Liver (tissue), 9 donors: ENCODE data around the gene ENDOU. TPM values are rescaled to one million over a fixed set of nuclear protein-coding genes. Genes with fewer than 3 reads are reported as not detected.

Experiments used
- DNase-seq: peaks from one replicate; pipeline ENCODE4 v3.0.0-alpha.2; 2017; ENCODE audit warnings: low spot score
- H3K27ac ChIP-seq, 2 donors: one replicate each; pipeline ENCODE4 v1.7.0; 2013; ENCODE audit warnings: inconsistent platforms in 2 of 2, low read length in 2 of 2, control low read depth in 1 of 2, low read depth in 1 of 2, mild to moderate bottlenecking in 1 of 2
- H3K27me3 ChIP-seq, 4 donors: one replicate each; pipeline versions ENCODE4 v1.6.1 to v1.7.0; 2013; ENCODE audit warnings: low read length in 3 of 4, inconsistent platforms in 1 of 4, mild to moderate bottlenecking in 1 of 4, moderate library complexity in 1 of 4; ENCODE audit not compliant: control insufficient read depth in 4 of 4, insufficient read depth in 4 of 4
- H3K36me3 ChIP-seq, 4 donors: one replicate each; pipeline versions ENCODE4 v1.6.1 to v1.7.0; 2013; ENCODE audit warnings: low read length in 3 of 4, mild to moderate bottlenecking in 3 of 4, low read depth in 1 of 4, moderate library complexity in 1 of 4; ENCODE audit not compliant: control insufficient read depth in 4 of 4, insufficient read depth in 3 of 4
- H3K4me1 ChIP-seq, 4 donors: one replicate each; pipeline versions ENCODE4 v1.6.1 to v1.7.0; 2013; ENCODE audit warnings: low read length in 3 of 4, mild to moderate bottlenecking in 3 of 4, moderate library complexity in 1 of 4; ENCODE audit not compliant: control insufficient read depth in 4 of 4, insufficient read depth in 4 of 4
- H3K4me3 ChIP-seq, 3 donors: one replicate each; pipeline versions ENCODE4 v1.6.1 to v1.7.0; 2013; ENCODE audit warnings: low read length in 3 of 3, control low read depth in 1 of 3, low read depth in 1 of 3, mild to moderate bottlenecking in 1 of 3
- H3K9ac ChIP-seq, 2 donors: one replicate each; pipeline ENCODE4 v1.7.0; 2013; ENCODE audit warnings: low read length in 2 of 2, mild to moderate bottlenecking in 2 of 2, moderate library complexity in 2 of 2, control low read depth in 1 of 2, low read depth in 1 of 2
- H3K9me3 ChIP-seq, 4 donors: one replicate each; pipeline versions ENCODE4 v1.6.1 to v1.7.0; 2013; ENCODE audit warnings: low read length in 3 of 4; ENCODE audit not compliant: control insufficient read depth in 4 of 4
- ATF3 ChIP-seq: IDR thresholded peaks from 2 replicates; pipeline ENCODE4 v1.6.1; 2016; ENCODE audit warnings: antibody characterized with exemption
- EGR1 ChIP-seq, 2 donors: IDR thresholded peaks; 2 replicates each; pipeline ENCODE4 v1.6.1; 2016 to 2018; ENCODE audit warnings: antibody characterized with exemption in 2 of 2, low read depth in 2 of 2
- FOXA1 ChIP-seq: IDR thresholded peaks from 2 replicates; pipeline ENCODE4 v1.6.1; 2016; ENCODE audit warnings: antibody characterized with exemption
- HNF4A ChIP-seq, 2 donors: conservative IDR thresholded peaks; 2 replicates each; pipeline ENCODE4 v1.6.1; 2016; ENCODE audit warnings: antibody characterized with exemption in 2 of 2, mild to moderate bottlenecking in 2 of 2
- HNF4G ChIP-seq: IDR thresholded peaks from 2 replicates; pipeline ENCODE4 v1.6.1; 2016; ENCODE audit warnings: antibody characterized with exemption
- NR2F2 ChIP-seq: IDR thresholded peaks from 2 replicates; pipeline ENCODE4 v1.6.1; 2016; ENCODE audit warnings: antibody characterized with exemption
- RAD21 ChIP-seq, 2 donors: IDR thresholded peaks; 2 replicates each; pipeline ENCODE4 v1.6.1; 2016; ENCODE audit warnings: antibody characterized with exemption in 2 of 2, mild to moderate bottlenecking in 2 of 2
- REST ChIP-seq: IDR thresholded peaks from 2 replicates; pipeline ENCODE4 v1.6.1; 2016; ENCODE audit warnings: antibody characterized with exemption, mild to moderate bottlenecking
- RXRA ChIP-seq, 2 donors: IDR thresholded peaks; 2 replicates each; pipeline ENCODE4 v1.6.1; 2017 to 2018; ENCODE audit warnings: antibody characterized with exemption in 2 of 2, mild to moderate bottlenecking in 1 of 2
- SP1 ChIP-seq: IDR thresholded peaks from 2 replicates; pipeline ENCODE4 v1.6.1; 2018; ENCODE audit warnings: antibody characterized with exemption, mild to moderate bottlenecking
- YY1 ChIP-seq: IDR thresholded peaks from 2 replicates; pipeline ENCODE4 v1.6.1; 2016; ENCODE audit warnings: antibody characterized with exemption, mild to moderate bottlenecking
- ZBTB33 ChIP-seq: IDR thresholded peaks from 2 replicates; pipeline ENCODE4 v1.6.1; 2016; ENCODE audit warnings: antibody characterized with exemption
- WGBS: extraction: QIAGEN DNeasy Blood & Tissue Kit; methylation state at CpG from one replicate; pipeline ENCODE4 v1.1.7; 2013; 5-methylcytosine and 5-hydroxymethylcytosine counted together
- polyA plus RNA-seq, 2 donors: library from polyadenylated mRNA; stranded (reverse) in 1 of 2; unstranded in 1 of 2; fragments of 200-250 nt in 1 of 2; fragments of >200 nt in 1 of 2; fragmentation: Nextera tagmentation in 1 of 2; extraction: Ambion mirVana in 1 of 2; gene quantifications; one replicate each; pipeline versions ENCODE4 v1.2.1 to v1.2.3, GENCODE V29; 2013 to 2015
- total RNA-seq, 2 donors: library from RNA; depleted of rRNA; stranded (reverse); fragments of >200 nt; gene quantifications; one replicate each; pipeline ENCODE4 v1.2.3, GENCODE V29; 2014
- TF ChIP-seq, protein P1 (sequence below): fragments of 150-350 bp; IDR thresholded peaks from 2 replicates; pipeline ENCODE4 v1.5.1; 2017; ENCODE audit warnings: improper control_type of control experiment, low read depth, low read length; ENCODE audit not compliant: missing input control
- donor health status: healthy.
- donor health status: healthy.
- donor health status: healthy.
- donor health status: healthy.
- donor health status: healthy.

ENDOU gene
- total and polyA plus RNA-seq, 4 donors: 0.25 TPM; not detected in 3

DNA sequence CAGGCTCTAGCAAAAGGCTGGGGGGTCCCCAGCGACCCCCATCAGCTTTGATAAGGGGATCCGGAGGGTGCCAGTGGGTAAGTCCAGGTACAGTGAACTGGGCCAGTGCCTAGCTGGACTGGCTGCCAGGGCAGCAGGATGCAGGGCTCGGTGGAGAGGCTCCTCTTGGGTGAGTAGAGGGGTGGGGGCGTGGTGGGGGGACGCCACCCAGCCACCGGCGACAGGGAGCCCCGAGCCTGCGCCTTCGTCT is 33.2 kb upstream of the ENDOU start:
- Histone ChIP-seq H3K4me1 (peaks cover 0 to 18% (median 9%) of the 10 kb centered on the region in 4 donors), H3K27me3 (no peaks in the 10 kb centered on the region), H3K4me3 (peak overlapping the region in 2 of 3 donors; percentile 66 to 75), H3K9me3 (no peaks in the 10 kb centered on the region), H3K27ac (peak overlapping the region; percentile 35 to 47), H3K36me3 (no peaks in the 10 kb centered on the region), H3K9ac (no peak overlapping the region)
- TF ChIP-seq HNF4A (conservative IDR thresholded peaks at IDR 0.05): no peak
- TF ChIP-seq RAD21 (IDR thresholded peaks at IDR 0.05): no peak
- no peak for TF ChIP-seq NR2F2
- DNase-seq: no peak
- WGBS: 9% methylated on average over 10 of the region's 10 CpGs

DNA sequence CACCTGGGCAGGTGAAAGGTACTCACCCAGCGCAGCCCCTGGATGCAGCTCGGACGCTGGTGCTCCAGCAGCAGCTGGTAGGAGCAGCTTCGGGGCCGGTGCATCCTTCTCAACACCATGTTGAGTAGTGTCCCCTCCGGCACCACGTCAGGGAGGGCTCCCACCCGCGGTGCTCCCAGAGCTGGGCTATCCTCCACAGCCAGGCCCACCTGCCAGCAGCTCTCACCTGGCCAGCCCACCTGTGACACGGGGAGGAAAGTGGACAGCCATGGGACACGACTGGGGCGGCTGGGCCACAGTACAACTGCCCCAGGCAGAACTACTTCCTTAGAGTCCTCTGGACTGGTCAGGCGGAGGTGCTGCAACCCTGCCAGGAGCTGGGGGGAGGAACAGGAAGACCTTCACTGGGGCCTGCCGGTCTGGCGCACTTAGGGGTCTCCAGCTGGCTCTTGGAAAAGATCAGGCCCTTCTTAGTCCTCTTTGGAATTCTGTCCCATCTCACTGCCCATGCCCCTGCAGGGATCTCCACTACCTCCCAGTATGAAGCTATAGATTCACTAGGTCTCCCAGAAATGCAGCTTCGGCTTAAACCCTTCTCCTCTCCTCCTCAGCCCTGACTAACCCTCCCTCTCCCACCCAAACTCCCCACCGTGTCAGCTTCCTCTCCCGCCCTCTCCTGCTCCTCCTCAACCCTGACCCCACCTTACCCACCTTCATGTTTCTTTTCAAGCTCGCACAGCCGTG is 32.7 kb upstream of the ENDOU start:
- DNase-seq: no peak
- Histone ChIP-seq H3K27me3 (no peaks in the 10 kb centered on the region), H3K9me3 (no peaks in the 10 kb centered on the region), H3K27ac (peak overlapping the region; percentile 35 to 47), H3K9ac (no peak overlapping the region), H3K4me1 (peaks cover 0 to 18% (median 9%) of the 10 kb centered on the region in 4 donors), H3K4me3 (peak overlapping the region in 1 of 3 donors; percentile 66), H3K36me3 (no peaks in the 10 kb centered on the region)
- WGBS: 69% methylated on average over 20 of the region's 20 CpGs
- TF ChIP-seq, protein P1, sequence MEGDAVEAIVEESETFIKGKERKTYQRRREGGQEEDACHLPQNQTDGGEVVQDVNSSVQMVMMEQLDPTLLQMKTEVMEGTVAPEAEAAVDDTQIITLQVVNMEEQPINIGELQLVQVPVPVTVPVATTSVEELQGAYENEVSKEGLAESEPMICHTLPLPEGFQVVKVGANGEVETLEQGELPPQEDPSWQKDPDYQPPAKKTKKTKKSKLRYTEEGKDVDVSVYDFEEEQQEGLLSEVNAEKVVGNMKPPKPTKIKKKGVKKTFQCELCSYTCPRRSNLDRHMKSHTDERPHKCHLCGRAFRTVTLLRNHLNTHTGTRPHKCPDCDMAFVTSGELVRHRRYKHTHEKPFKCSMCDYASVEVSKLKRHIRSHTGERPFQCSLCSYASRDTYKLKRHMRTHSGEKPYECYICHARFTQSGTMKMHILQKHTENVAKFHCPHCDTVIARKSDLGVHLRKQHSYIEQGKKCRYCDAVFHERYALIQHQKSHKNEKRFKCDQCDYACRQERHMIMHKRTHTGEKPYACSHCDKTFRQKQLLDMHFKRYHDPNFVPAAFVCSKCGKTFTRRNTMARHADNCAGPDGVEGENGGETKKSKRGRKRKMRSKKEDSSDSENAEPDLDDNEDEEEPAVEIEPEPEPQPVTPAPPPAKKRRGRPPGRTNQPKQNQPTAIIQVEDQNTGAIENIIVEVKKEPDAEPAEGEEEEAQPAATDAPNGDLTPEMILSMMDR: no peak
- TF ChIP-seq ATF3: no peak

DNA sequence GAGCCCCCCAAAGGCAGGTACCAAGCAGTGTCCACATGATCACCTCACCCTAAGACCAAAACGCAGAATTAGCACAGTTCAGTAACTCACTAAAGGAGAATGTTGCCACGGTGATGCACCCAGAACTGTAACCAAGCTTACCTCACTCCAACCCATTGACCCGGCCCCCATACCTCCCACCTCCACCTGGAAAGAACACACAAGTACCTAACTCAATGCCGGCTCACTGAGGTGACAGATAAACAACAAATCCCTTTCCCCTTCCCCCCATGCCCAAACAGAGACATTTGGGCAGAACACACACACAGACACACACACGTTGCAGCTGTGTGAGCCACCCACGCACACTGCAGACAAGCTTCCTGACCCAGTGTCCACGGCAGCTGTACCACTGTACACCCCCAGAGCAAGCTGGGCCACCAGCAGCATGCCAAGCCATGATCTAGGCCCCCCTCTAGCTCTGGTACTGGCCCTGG is 32.1 kb upstream of the ENDOU start:
- no peak for DNase-seq
- no peaks in the 10 kb centered on the region for H3K36me3 ChIP-seq
- no peak overlapping the region for H3K27ac ChIP-seq
- no peak overlapping the region for H3K9ac ChIP-seq
- peak overlapping the region in 1 of 3 donors; percentile 66 for H3K4me3 ChIP-seq
- no peaks in the 10 kb centered on the region for H3K9me3 ChIP-seq
- 72% methylated on average over 7 of the region's 7 CpGs for WGBS
- no peaks in the 10 kb centered on the region for H3K27me3 ChIP-seq
- TF ChIP-seq HNF4A (conservative IDR thresholded peaks at IDR 0.05) (no peak), RXRA (IDR thresholded peaks at IDR 0.05) (no peak), EGR1 (IDR thresholded peaks at IDR 0.05; ENCODE audit: low read depth in 2 of 2) (no peak), HNF4G (no peak), REST (no peak), NR2F2 (no peak), SP1 (no peak), ZBTB33 (no peak), YY1 (no peak), FOXA1 (no peak), ATF3 (no peak)
- peaks cover 0 to 18% (median 9%) of the 10 kb centered on the region in 4 donors for H3K4me1 ChIP-seq
